K562 (cell line): ENCODE measurements around the gene FASTK. TPM values are rescaled to one million over a fixed set of nuclear protein-coding genes. Genes with fewer than 3 reads are reported as not detected.
A peak's percentile ranks its signal among the peaks of the same experiment; 100 is the strongest.

Experiments used
- ATAC-seq: fragments of 200-7000 bp; cut with Tn5 transposase; 3 replicates; pipeline ENCODE4 v1.9.1; 2020; ENCODE audit warnings: moderate library complexity
- BruUV-seq: library from RNA; stranded (reverse); fragments of 400-500 nt; replicated peaks from 2 replicates; lab custom pipeline; 2021; lab: Mats Ljungman, UMichigan
- CTCF ChIA-PET: fragments of 300-600 bp; formaldehyde crosslinking; extraction: SDS; loops from one replicate; lab custom pipeline; 2021; ENCODE audit warnings: low intra/inter-chr PET ratio; lab: Yijun Ruan, JAX
- POLR2A ChIA-PET: fragments of 300-600, 350-650 bp; sonication (Branson Sonifier 250); formaldehyde crosslinking; extraction: SDS; loops from one replicate; lab custom pipeline; 2021; ENCODE audit warnings: antibody characterized with exemption, inconsistent platforms; lab: Yijun Ruan, JAX
- DNase-seq, 4 experiments: peaks; one replicate each; pipeline versions ENCODE4 v3.0.0 to v3.0.0-alpha.2; 2011 to 2018; ENCODE audit warnings: low spot score in 3 of 4, mixed read lengths in 3 of 4; ENCODE audit errors: extremely low read depth in 1 of 4
- FAIRE-seq: peaks from 2 replicates; lab custom pipeline; 2011; peaks lifted over from hg19 to GRCh38; lab: Jason Lieb, UNC
- H2AFZ ChIP-seq: 2 replicates; pipeline ENCODE4 v1.6.0; 2011; ENCODE audit warnings: low read depth, low read length, control low read depth, inconsistent platforms
- H3K27ac ChIP-seq: fragments of 200-600 bp; 3 replicates; pipeline ENCODE4 v1.8.0; 2011; ENCODE audit warnings: low read depth, mild to moderate bottlenecking, control low read depth, inconsistent platforms, low read length, moderate library complexity, mixed read lengths; ENCODE audit errors: extremely low read depth
- H3K27me3 ChIP-seq, 2 experiments: fragments of 300-600 bp in 1 of 2; 2 replicates in 1 of 2; 3 replicates in 1 of 2; pipeline versions ENCODE4 v1.6.0 to v1.8.0; 2011; ENCODE audit warnings: inconsistent platforms in 2 of 2, low read length in 2 of 2, mild to moderate bottlenecking in 1 of 2, mixed read lengths in 1 of 2, moderate library complexity in 1 of 2; ENCODE audit not compliant: control insufficient read depth in 2 of 2, insufficient read depth in 2 of 2
- H3K36me3 ChIP-seq: fragments of 300-600 bp; 3 replicates; pipeline ENCODE4 v1.8.0; 2011; ENCODE audit warnings: mild to moderate bottlenecking, low read length, inconsistent platforms; ENCODE audit not compliant: control insufficient read depth, insufficient read depth
- H3K4me1 ChIP-seq, 2 experiments: fragments of 200-600 bp in 1 of 2; replicated peaks in 1 of 2; 2 replicates in 1 of 2; 3 replicates in 1 of 2; pipeline versions ENCODE4 v1.5.1 to v1.8.0; 2011; ENCODE audit warnings: inconsistent platforms in 2 of 2, low read length in 2 of 2, mild to moderate bottlenecking in 1 of 2, mixed read lengths in 1 of 2, moderate library complexity in 1 of 2; ENCODE audit not compliant: control insufficient read depth in 2 of 2, insufficient read depth in 2 of 2
- H3K4me2 ChIP-seq: 2 replicates; pipeline ENCODE4 v1.6.1; 2011; ENCODE audit warnings: low read length, control low read depth, inconsistent platforms, mixed read lengths; ENCODE audit not compliant: insufficient read depth
- H3K4me3 ChIP-seq: fragments of 200-600 bp; sonication (generic), shearing (Covaris generic); 2 replicates; pipeline ENCODE4 v1.5.1; 2016; ENCODE audit warnings: control low read depth, inconsistent platforms
- H3K79me2 ChIP-seq: fragments of 200-600 bp; 3 replicates; pipeline ENCODE4 v1.8.0; 2011; ENCODE audit warnings: low read length, inconsistent platforms; ENCODE audit not compliant: control insufficient read depth, insufficient read depth
- H3K9ac ChIP-seq, 2 experiments: 2 replicates each; pipeline versions ENCODE4 v1.6.0 to v1.6.1; 2011; ENCODE audit warnings: low read depth in 2 of 2, low read length in 2 of 2, control low read depth in 1 of 2, inconsistent platforms in 1 of 2, mild to moderate bottlenecking in 1 of 2, mixed read lengths in 1 of 2; ENCODE audit not compliant: insufficient read depth in 1 of 2
- H3K9me1 ChIP-seq: one replicate; pipeline ENCODE4 v1.6.0; 2011; ENCODE audit warnings: inconsistent platforms, mild to moderate bottlenecking, low read length, moderate library complexity; ENCODE audit not compliant: control insufficient read depth, insufficient read depth
- H3K9me3 ChIP-seq: replicated peaks from 2 replicates; pipeline ENCODE4 v1.5.1; 2011; ENCODE audit warnings: low read depth, low read length, inconsistent platforms; ENCODE audit not compliant: control insufficient read depth, insufficient read depth
- H4K20me1 ChIP-seq: replicated peaks from 2 replicates; pipeline ENCODE4 v1.6.1; 2011; ENCODE audit warnings: low read length, inconsistent platforms, mixed read lengths; ENCODE audit not compliant: control insufficient read depth, insufficient read depth
- GABPB1 ChIP-seq: sonication (generic); formaldehyde crosslinking; IDR thresholded peaks from 2 replicates; pipeline ENCODE4 v1.8.0; 2022; ENCODE audit warnings: mild to moderate bottlenecking, missing genetic modification reagents
- PHTF2 ChIP-seq: fragments of 250-450 bp; sonication (Bioruptor Pico); IDR thresholded peaks from 2 replicates; pipeline ENCODE4 v1.5.0; 2021; ENCODE audit warnings: mild to moderate bottlenecking
- POLR2G ChIP-seq: fragments of 200-400 bp; formaldehyde crosslinking; IDR thresholded peaks from 2 replicates; pipeline ENCODE4 v1.6.1; 2017; ENCODE audit warnings: low read depth, mild to moderate bottlenecking, antibody characterized with exemption, low read length, moderate library complexity
- TEAD1 ChIP-seq, 2 experiments: fragments of 450-650 bp in 1 of 2; sonication (generic) in 1 of 2; formaldehyde crosslinking; IDR thresholded peaks; 2 replicates each; pipeline versions ENCODE4 v1.4.0 to v1.8.0; 2020 to 2022; ENCODE audit warnings: mild to moderate bottlenecking in 2 of 2, missing genetic modification reagents in 1 of 2
- WGBS: fragments of 100-300 bp; shearing (Covaris generic); methylation state at CpG from one replicate; pipeline ENCODE4 v1.1.6; 2016; ENCODE audit warnings: low coverage, mixed read lengths; ENCODE audit not compliant: insufficient coverage; ENCODE audit errors: missing lambda C conversion rate; 5-methylcytosine and 5-hydroxymethylcytosine counted together
- in situ Hi-C: fragments of 300-500 bp; cut with MboI; formaldehyde crosslinking; loops from 4 replicates; pipeline ENCODE4 v1.15.0; 2018; ENCODE audit warnings: inconsistent platforms, mixed read lengths
- intact Hi-C: fragments of 100-400 bp; cut with micrococcal nuclease; formaldehyde crosslinking; loops from 2 replicates; pipeline ENCODE4 v1.14.2; 2022
- polyA plus RNA-seq, 8 experiments: library from polyadenylated mRNA; depleted of rRNA in 4 of 8; stranded (reverse) in 5 of 8; unstranded in 3 of 8; fragments of >200 nt; fragmentation: Nextera tagmentation in 2 of 8; fragmentation: Illumina TruSeq in 1 of 8; extraction: Ambion mirVana in 2 of 8; extraction: Trizol in 1 of 8; gene quantifications; 2 replicates each; pipeline versions ENCODE4 v1.2.1 to v1.2.3, GENCODE V29; 2011 to 2014; ENCODE audit warnings: inconsistent platforms in 1 of 8, missing spikeins in 1 of 8
- total RNA-seq, 7 experiments: library from RNA; depleted of rRNA in 6 of 7; stranded (reverse); fragments of >200 nt in 6 of 7; fragmentation: Illumina TruSeq in 2 of 7; extraction: Trizol in 2 of 7; gene quantifications; 2 replicates each; pipeline versions ENCODE4 v1.2.1 to v1.2.3, GENCODE V29; 2011 to 2021; ENCODE audit warnings: low replicate concordance in 1 of 7

The FASTK gene
- total and polyA plus RNA-seq, 9 of the 15 experiments (the other 6 are each of a cell fraction or from before 2014, with no cell fraction given): 0.51 to 150 (median 48.2) TPM

DNA sequence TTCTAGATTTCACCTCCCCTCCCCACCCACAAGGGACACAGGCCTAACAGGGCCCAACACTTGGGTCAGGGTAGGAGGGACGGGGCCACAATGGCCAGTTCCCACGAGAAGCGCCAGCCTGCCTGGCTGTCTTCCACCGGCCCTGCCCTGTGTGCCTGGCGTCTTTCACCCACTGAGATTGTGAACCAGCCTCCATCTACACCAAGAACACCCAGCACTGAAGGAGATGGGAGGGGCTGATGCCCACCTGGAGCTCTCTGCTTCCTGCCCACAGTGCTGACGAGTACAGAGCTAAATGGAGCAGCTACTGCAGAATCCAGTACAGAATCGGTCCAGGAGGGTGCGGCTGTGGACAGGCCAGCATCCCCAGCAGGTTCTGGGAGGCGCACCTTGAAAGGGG lies 34.6 kb downstream of the FASTK start:
- ATAC-seq (no peak; the same call in 2 of the 3 replicates), DNase-seq (no peak), FAIRE-seq (no peak)
- Histone ChIP-seq H3K36me3 (peaks cover 21% of the 10 kb centered on the region), H4K20me1 (no peaks in the 10 kb centered on the region), H3K27ac (no peak overlapping the region), H3K4me2 (no peak overlapping the region), H3K9me1 (peaks cover 2% of the 10 kb centered on the region), H3K9me3 (no peaks in the 10 kb centered on the region), H3K79me2 (no peaks in the 10 kb centered on the region), H3K9ac (peak overlapping the region in 1 of 2 experiments; percentile 77; a peak in 2 of 4 replicates), H3K4me1 (peaks cover under 1 to 56% of the 10 kb centered on the region in 2 experiments; a peak in 3 of 5 replicates), H3K4me3 (no peak overlapping the region), H2AFZ (no peak overlapping the region), H3K27me3 (no peaks in the 10 kb centered on the region)
- intact Hi-C loops: no loop called here
- CTCF ChIA-PET: no interaction called here
- WGBS: 77% methylated on average over 9 of the region's 9 CpGs
- TF ChIP-seq POLR2G: peak; percentile 34; the same call in 1 of the 2 replicates
- TF ChIP-seq PHTF2 (CRISPR knock-in tag): no peak
- POLR2A ChIA-PET: interaction anchor here (0.6 to 1.8 kb wide), 4 partner anchors 9 to 444 kb away, joined by 3 to 6 read pairs (median 4); no protein-coding TSS in a partner anchor
- no TSS peak for BruUV-seq
- in situ Hi-C loops: no loop called here

DNA sequence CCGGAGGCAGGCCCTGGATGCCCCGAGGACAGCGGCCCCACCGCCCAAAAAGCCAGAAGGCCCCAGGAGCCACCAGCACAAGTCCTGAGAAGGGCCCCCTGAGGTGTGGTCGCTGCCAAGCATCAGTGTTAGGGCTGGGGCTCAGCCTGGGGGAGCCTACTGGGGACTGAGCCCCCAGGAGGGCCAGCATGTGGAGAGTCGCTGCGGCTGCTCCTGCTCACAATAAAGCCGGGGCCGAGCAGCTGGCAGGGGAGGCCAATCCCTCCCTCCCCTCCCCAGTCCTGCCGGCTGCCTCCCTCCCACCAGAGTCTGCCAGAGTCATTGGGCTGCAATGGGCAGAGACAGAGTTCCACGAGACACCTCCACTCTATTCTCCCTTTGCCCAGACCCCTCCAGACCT lies 35.3 kb downstream of the FASTK start:
- H3K4me2 ChIP-seq: no peak overlapping the region
- ATAC-seq (no peak), FAIRE-seq (no peak), DNase-seq (no peak)
- CTCF ChIA-PET: no interaction called here
- no peak overlapping the region for H3K4me3 ChIP-seq
- no peaks in the 10 kb centered on the region for H3K9me3 ChIP-seq
- H3K36me3 ChIP-seq: peaks cover 21% of the 10 kb centered on the region
- H2AFZ ChIP-seq: no peak overlapping the region
- peaks cover 7 to 56% of the 10 kb centered on the region in 2 experiments for H3K4me1 ChIP-seq
- intact Hi-C loops (no loop called here), in situ Hi-C loops (no loop called here)
- no peak overlapping the region for H3K9ac ChIP-seq
- peak; percentile 53; the same call in 1 of the 2 replicates for TF ChIP-seq POLR2G
- TF ChIP-seq GABPB1 (CRISPR knock-in tag): no peak
- no peak for TF ChIP-seq TEAD1 (CRISPR knock-in tag; IDR thresholded peaks at IDR 0.05)
- peaks cover 6% of the 10 kb centered on the region for H3K9me1 ChIP-seq
- WGBS: 84% methylated on average over 11 of the region's 11 CpGs
- POLR2A ChIA-PET: interaction anchor here (0.6 to 0.8 kb wide), 2 partner anchors 8 to 16 kb away, joined by 3 read pairs; no protein-coding TSS in a partner anchor
- 0 out of 2 replicates have a peak, but pooled peaks cover 3% of the 10 kb centered on the region for H4K20me1 ChIP-seq
- no TSS peak for BruUV-seq
- H3K27ac ChIP-seq: no peak overlapping the region
- H3K27me3 ChIP-seq: no peaks in the 10 kb centered on the region
- no peaks in the 10 kb centered on the region for H3K79me2 ChIP-seq
